ENCODE results near the gene TMEM132C.

TMEM132C gene

DNA sequence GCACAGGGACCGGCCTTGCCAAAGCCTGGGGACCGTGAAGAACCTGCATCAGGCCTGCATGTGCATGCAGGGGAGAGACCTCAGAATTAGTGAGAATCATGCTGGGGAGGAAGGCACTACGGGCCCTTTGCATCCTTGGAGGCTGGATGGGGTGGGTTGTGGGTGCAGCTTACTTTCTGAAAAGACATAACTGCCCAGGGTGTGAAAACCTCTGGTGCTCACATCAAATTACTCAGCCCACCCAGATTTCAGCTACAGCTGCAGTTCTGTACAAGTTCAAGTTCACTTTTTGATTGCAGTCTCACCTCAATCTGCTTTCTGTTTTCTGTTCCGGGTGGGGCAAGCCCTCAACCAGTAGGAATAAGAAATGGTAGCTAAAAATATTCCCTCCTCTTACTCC is 426.1 kb downstream of the TMEM132C start:
- TF ChIP-seq FOXP2 (optimal IDR thresholded peaks at IDR 0.05; ENCODE audit: borderline replicate concordance, extremely low read depth, extremely low read length, insufficient read depth) = no peak
- no peak for TF ChIP-seq TAF1 (IDR thresholded peaks at IDR 0.05; ENCODE audit: borderline replicate concordance, insufficient read depth, low read length)
- TF ChIP-seq SIN3A (IDR thresholded peaks at IDR 0.05; ENCODE audit: borderline replicate concordance, insufficient read depth, low read length) = no peak
- TF ChIP-seq POLR2AphosphoS5 (IDR thresholded peaks at IDR 0.05; ENCODE audit: low read depth, low read length) = no peak
- TF ChIP-seq, protein P1, sequence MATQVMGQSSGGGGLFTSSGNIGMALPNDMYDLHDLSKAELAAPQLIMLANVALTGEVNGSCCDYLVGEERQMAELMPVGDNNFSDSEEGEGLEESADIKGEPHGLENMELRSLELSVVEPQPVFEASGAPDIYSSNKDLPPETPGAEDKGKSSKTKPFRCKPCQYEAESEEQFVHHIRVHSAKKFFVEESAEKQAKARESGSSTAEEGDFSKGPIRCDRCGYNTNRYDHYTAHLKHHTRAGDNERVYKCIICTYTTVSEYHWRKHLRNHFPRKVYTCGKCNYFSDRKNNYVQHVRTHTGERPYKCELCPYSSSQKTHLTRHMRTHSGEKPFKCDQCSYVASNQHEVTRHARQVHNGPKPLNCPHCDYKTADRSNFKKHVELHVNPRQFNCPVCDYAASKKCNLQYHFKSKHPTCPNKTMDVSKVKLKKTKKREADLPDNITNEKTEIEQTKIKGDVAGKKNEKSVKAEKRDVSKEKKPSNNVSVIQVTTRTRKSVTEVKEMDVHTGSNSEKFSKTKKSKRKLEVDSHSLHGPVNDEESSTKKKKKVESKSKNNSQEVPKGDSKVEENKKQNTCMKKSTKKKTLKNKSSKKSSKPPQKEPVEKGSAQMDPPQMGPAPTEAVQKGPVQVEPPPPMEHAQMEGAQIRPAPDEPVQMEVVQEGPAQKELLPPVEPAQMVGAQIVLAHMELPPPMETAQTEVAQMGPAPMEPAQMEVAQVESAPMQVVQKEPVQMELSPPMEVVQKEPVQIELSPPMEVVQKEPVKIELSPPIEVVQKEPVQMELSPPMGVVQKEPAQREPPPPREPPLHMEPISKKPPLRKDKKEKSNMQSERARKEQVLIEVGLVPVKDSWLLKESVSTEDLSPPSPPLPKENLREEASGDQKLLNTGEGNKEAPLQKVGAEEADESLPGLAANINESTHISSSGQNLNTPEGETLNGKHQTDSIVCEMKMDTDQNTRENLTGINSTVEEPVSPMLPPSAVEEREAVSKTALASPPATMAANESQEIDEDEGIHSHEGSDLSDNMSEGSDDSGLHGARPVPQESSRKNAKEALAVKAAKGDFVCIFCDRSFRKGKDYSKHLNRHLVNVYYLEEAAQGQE (IDR thresholded peaks at IDR 0.05; ENCODE audit: insufficient read depth in 1 of 2, low read depth in 2 of 2, low read length in 2 of 2) = no peak

DNA sequence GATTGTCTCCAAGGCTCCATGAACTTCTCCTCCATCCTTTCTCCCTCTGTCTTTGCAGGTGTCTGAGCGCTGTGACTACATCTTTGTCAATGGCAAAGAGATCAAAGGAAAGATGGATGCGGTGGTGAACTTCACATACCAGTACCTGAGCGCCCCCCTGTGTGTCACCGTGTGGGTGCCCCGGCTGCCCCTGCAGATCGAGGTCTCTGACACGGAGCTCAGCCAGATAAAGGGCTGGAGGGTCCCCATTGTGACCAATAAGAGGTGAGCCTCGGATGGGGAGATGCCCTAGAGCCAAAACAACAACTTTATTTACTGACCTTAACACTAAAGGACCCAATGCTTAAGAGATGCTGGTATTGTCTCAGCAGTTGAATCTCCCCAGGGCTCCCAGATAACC is 426.8 kb downstream of the TMEM132C start:
- TF ChIP-seq, protein P1 (IDR thresholded peaks at IDR 0.05; ENCODE audit: insufficient read depth in 1 of 2, low read depth in 2 of 2, low read length in 2 of 2) = no peak
- TF ChIP-seq SIN3A (IDR thresholded peaks at IDR 0.05; ENCODE audit: borderline replicate concordance, insufficient read depth, low read length) (no peak), POLR2AphosphoS5 (IDR thresholded peaks at IDR 0.05; ENCODE audit: low read depth, low read length) (no peak), FOXP2 (optimal IDR thresholded peaks at IDR 0.05; ENCODE audit: borderline replicate concordance, extremely low read depth, extremely low read length, insufficient read depth) (no peak), TAF1 (IDR thresholded peaks at IDR 0.05; ENCODE audit: borderline replicate concordance, insufficient read depth, low read length) (no peak)

DNA sequence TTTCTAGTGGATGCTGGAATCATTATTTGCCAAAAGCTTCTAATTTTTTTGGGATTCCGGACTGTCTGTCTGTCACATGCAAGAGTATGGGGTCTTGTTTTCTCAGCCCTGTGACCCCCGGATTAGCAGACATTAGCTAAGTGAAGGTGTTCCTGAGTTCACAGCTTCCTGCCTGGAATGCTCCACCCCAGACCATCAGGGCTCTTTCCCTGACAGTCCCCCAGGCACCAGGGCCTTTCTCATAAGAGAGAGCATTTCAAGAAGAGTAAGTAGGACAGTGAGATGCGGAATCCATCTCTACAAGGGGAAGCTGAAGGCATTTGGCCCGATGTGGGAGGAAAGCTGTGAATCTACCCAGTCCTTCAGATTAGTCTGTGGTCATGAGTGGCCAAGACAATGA is 427.5 kb downstream of the TMEM132C start:
- TF ChIP-seq SIN3A (IDR thresholded peaks at IDR 0.05; ENCODE audit: borderline replicate concordance, insufficient read depth, low read length) (no peak), FOXP2 (optimal IDR thresholded peaks at IDR 0.05; ENCODE audit: borderline replicate concordance, extremely low read depth, extremely low read length, insufficient read depth) (no peak), TAF1 (IDR thresholded peaks at IDR 0.05; ENCODE audit: borderline replicate concordance, insufficient read depth, low read length) (no peak), POLR2AphosphoS5 (IDR thresholded peaks at IDR 0.05; ENCODE audit: low read depth, low read length) (no peak)
- TF ChIP-seq, protein P1 (IDR thresholded peaks at IDR 0.05; ENCODE audit: insufficient read depth in 1 of 2, low read depth in 2 of 2, low read length in 2 of 2) = no peak

DNA sequence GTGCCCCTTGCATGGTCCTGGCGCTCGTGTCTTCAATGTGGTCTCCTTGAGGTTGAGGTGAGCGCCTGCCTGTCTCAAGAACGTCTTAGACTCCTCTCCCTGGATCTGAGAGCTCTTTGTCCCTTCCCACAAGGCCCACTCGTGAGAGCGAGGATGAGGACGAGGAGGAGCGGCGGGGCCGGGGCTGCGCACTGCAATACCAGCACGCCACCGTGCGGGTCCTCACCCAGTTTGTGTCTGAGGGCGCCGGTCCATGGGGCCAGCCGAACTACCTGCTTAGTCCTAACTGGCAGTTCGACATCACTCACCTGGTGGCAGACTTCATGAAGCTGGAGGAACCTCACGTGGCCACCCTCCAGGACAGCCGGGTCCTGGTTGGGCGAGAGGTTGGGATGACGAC is 428.7 kb downstream of the TMEM132C start:
- TF ChIP-seq TAF1 (IDR thresholded peaks at IDR 0.05; ENCODE audit: borderline replicate concordance, insufficient read depth, low read length) (no peak), SIN3A (IDR thresholded peaks at IDR 0.05; ENCODE audit: borderline replicate concordance, insufficient read depth, low read length) (no peak)
- TF ChIP-seq, protein P1 (IDR thresholded peaks at IDR 0.05; ENCODE audit: insufficient read depth in 1 of 2, low read depth in 2 of 2, low read length in 2 of 2) = no peak

DNA sequence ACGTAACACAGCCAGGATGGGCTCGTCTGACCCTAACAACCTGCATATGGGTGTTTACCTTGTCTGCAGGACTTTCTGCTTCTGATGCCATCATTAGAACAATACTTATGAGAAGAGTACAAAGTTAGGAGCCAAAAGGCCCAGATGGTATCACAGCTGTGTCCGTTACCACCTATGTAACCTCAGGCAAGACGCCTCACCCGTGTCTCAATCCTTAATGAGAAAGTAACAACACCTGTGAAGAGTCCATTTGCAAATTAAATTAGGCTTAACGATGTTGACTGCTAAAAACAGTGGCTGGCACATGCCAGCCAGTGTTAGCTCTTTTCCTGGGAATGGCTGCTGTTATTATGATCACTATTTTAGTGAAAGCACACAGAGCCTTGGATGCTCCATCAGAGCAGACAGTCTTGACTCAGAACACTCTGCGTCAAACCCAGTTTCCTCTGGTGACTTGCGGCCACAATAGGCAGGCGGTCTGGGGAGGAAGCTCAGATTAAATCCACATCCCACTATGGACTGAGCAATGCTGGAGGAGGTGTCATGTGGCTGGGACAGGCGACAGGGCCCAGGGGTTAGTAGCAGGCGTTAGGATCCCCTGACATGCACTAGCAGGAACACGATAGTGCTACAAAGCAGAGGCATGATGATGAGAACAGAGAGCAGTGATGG is 431.5 kb downstream of the TMEM132C start:
- no peak for TF ChIP-seq SIN3A (IDR thresholded peaks at IDR 0.05; ENCODE audit: borderline replicate concordance, insufficient read depth, low read length)
- TF ChIP-seq, protein P1 (IDR thresholded peaks at IDR 0.05; ENCODE audit: insufficient read depth in 1 of 2, low read depth in 2 of 2, low read length in 2 of 2) = no peak
- TF ChIP-seq TAF1 (IDR thresholded peaks at IDR 0.05; ENCODE audit: borderline replicate concordance, insufficient read depth, low read length) = no peak
- TF ChIP-seq FOXP2 (optimal IDR thresholded peaks at IDR 0.05; ENCODE audit: borderline replicate concordance, extremely low read depth, extremely low read length, insufficient read depth) = no peak
- no peak for TF ChIP-seq POLR2AphosphoS5 (IDR thresholded peaks at IDR 0.05; ENCODE audit: low read depth, low read length)
